Measurements from ENCODE around the gene WSB1.

Gene WSB1

GRCh38 chr17:27281438-27281837 is 12.5 kb upstream of the WSB1 start:
- Histone ChIP-seq H3F3A (ENCODE audit: insufficient read depth) (no peaks in the 10 kb centered on the region), H4K20me1 (ENCODE audit: low read depth, low read length) (no peaks in the 10 kb centered on the region), H3K9me2 (replicated peaks; ENCODE audit: insufficient read depth, low read length) (no peaks in the 10 kb centered on the region), H3K9ac (ENCODE audit: low read length) (no peak overlapping the region), H3K27ac (ENCODE audit: low read depth, low read length) (no peak overlapping the region), H2AFZ (ENCODE audit: low read depth, low read length, severe bottlenecking) (no peak overlapping the region), H3K27me3 (ENCODE audit: low read length) (no peaks in the 10 kb centered on the region), H3K9me3 (ENCODE audit: insufficient read depth, low read length) (no peaks in the 10 kb centered on the region), H3K36me3 (ENCODE audit: low read length) (no peaks in the 10 kb centered on the region), H3K79me2 (ENCODE audit: insufficient read depth, low read length) (no peaks in the 10 kb centered on the region), H3K4me2 (ENCODE audit: low read depth, low read length, poor library complexity, severe bottlenecking) (peak overlapping the region; percentile 12), H3K4me3 (ENCODE audit: insufficient read depth, low read length, poor library complexity, severe bottlenecking) (no peak overlapping the region)
- TF ChIP-seq, protein P1, sequence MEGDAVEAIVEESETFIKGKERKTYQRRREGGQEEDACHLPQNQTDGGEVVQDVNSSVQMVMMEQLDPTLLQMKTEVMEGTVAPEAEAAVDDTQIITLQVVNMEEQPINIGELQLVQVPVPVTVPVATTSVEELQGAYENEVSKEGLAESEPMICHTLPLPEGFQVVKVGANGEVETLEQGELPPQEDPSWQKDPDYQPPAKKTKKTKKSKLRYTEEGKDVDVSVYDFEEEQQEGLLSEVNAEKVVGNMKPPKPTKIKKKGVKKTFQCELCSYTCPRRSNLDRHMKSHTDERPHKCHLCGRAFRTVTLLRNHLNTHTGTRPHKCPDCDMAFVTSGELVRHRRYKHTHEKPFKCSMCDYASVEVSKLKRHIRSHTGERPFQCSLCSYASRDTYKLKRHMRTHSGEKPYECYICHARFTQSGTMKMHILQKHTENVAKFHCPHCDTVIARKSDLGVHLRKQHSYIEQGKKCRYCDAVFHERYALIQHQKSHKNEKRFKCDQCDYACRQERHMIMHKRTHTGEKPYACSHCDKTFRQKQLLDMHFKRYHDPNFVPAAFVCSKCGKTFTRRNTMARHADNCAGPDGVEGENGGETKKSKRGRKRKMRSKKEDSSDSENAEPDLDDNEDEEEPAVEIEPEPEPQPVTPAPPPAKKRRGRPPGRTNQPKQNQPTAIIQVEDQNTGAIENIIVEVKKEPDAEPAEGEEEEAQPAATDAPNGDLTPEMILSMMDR (IDR thresholded peaks at IDR 0.05; ENCODE audit: insufficient read depth, low read length, poor library complexity, severe bottlenecking), result no peak
- TF ChIP-seq EZH2phosphoT487 (conservative IDR thresholded peaks at IDR 0.05; ENCODE audit: low read length), result no peak

- Histone ChIP-seq H3K79me2 (ENCODE audit: insufficient read depth, low read length) (no peaks in the 10 kb centered on the region), H3K4me2 (ENCODE audit: low read depth, low read length, poor library complexity, severe bottlenecking) (peak overlapping the region; percentile 12), H3K9me3 (ENCODE audit: insufficient read depth, low read length) (no peaks in the 10 kb centered on the region), H3K9ac (ENCODE audit: low read length) (no peak overlapping the region), H3K36me3 (ENCODE audit: low read length) (no peaks in the 10 kb centered on the region), H3K27ac (ENCODE audit: low read depth, low read length) (no peak overlapping the region), H2AFZ (ENCODE audit: low read depth, low read length, severe bottlenecking) (no peak overlapping the region), H3K4me3 (ENCODE audit: insufficient read depth, low read length, poor library complexity, severe bottlenecking) (no peak overlapping the region), H3K27me3 (ENCODE audit: low read length) (no peaks in the 10 kb centered on the region), H3F3A (ENCODE audit: insufficient read depth) (no peaks in the 10 kb centered on the region), H3K9me2 (replicated peaks; ENCODE audit: insufficient read depth, low read length) (no peaks in the 10 kb centered on the region), H4K20me1 (ENCODE audit: low read depth, low read length) (no peaks in the 10 kb centered on the region)
- no peak for TF ChIP-seq EZH2phosphoT487 (conservative IDR thresholded peaks at IDR 0.05; ENCODE audit: low read length)
- TF ChIP-seq, protein P1 (IDR thresholded peaks at IDR 0.05; ENCODE audit: insufficient read depth, low read length, poor library complexity, severe bottlenecking), result no peak
Observed at GRCh38 chr17:27282054-27282551, 11.8 kb upstream of the WSB1 start.

DNA sequence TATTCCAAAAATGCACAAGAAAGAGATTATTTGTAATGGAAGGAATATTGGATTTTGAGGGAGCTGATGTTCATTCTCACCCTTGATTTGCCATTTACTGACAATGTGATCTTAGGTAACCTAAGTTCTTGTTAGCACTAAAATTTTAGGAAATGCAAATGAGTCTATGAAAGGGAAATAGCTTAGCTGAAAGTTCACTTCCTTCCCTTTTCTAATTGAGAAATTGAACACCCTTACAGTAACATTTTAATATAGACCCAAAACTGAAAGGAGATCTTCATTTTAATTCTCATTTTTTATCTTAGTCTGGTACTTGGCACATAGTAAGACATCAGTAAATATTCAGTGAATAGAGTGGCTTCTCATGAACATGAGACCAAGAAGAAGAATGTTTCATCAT is 10.9 kb upstream of the WSB1 start:
- no peaks in the 10 kb centered on the region for H3K36me3 ChIP-seq (ENCODE audit: low read length)
- no peak overlapping the region for H3K27ac ChIP-seq (ENCODE audit: low read depth, low read length)
- H3K79me2 ChIP-seq (ENCODE audit: insufficient read depth, low read length), result no peaks in the 10 kb centered on the region
- H3K9me2 ChIP-seq (replicated peaks; ENCODE audit: insufficient read depth, low read length), result no peaks in the 10 kb centered on the region
- peak overlapping the region; percentile 30 for H3K4me2 ChIP-seq (ENCODE audit: low read depth, low read length, poor library complexity, severe bottlenecking)
- TF ChIP-seq EZH2phosphoT487 (conservative IDR thresholded peaks at IDR 0.05; ENCODE audit: low read length), result no peak
- TF ChIP-seq, protein P1 (IDR thresholded peaks at IDR 0.05; ENCODE audit: insufficient read depth, low read length, poor library complexity, severe bottlenecking), result no peak
- H3K9ac ChIP-seq (ENCODE audit: low read length), result no peak overlapping the region
- no peaks in the 10 kb centered on the region for H3F3A ChIP-seq (ENCODE audit: insufficient read depth)
- no peaks in the 10 kb centered on the region for H4K20me1 ChIP-seq (ENCODE audit: low read depth, low read length)
- H3K9me3 ChIP-seq (ENCODE audit: insufficient read depth, low read length), result no peaks in the 10 kb centered on the region
- H2AFZ ChIP-seq (ENCODE audit: low read depth, low read length, severe bottlenecking), result no peak overlapping the region
- no peaks in the 10 kb centered on the region for H3K27me3 ChIP-seq (ENCODE audit: low read length)
- no peak overlapping the region for H3K4me3 ChIP-seq (ENCODE audit: insufficient read depth, low read length, poor library complexity, severe bottlenecking)
